PC-9 (cell line): ENCODE results near the gene CCDC68.

Experiments
- EZH2 ChIP-seq: fragments of 200-600 bp; sonication (generic); IDR thresholded peaks from 2 replicates; pipeline ENCODE4 v1.8.0; 2017; ENCODE audit warnings: antibody characterized with exemption, low read depth
- TF ChIP-seq, protein P1 (sequence below): fragments of 200-600 bp; sonication (generic); conservative IDR thresholded peaks from 2 replicates; pipeline ENCODE4 v1.6.1; 2017; ENCODE audit warnings: mixed run types, antibody characterized with exemption, mild to moderate bottlenecking, moderate library complexity

DNA sequence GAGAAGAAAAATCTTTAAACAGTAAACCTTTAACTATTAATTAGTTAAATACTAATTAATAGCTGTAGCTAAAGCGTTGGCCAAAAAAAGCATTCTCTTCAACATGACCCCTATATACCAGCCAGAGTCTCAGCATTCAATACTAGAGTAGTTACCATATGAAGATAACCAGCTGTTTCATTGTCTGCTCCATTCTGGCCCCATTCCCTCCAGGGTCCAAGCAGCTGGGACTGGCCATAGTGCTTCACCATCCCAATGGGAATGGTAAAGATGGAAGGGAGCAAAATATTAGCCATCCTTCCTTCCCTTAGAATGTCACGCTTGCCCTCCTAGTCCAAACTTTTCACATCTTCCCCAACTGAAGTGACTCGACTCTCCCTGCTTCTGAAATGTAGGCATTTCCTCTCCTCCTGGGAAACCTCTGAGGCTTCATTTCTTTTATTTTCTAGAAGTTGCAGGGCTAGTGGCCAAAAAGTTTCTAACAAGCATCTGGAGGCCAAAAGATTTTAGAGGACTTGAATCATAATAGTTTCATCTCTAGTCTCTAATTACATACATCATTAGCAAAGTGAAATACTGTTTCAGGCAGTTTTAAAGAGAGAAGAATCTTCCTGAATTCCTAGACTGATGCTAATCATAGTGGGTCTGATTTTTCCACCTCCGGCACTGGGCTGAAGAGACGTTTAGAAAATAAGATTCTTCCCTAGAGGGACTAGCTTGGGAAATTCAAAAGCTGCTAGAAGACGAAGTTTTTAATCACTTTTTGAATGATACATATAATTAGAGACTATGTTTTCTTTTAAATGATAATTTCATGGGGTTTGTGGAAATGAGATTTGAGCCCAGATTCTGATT is 52.7 kb downstream of the CCDC68 start:
- TF ChIP-seq, protein P1, sequence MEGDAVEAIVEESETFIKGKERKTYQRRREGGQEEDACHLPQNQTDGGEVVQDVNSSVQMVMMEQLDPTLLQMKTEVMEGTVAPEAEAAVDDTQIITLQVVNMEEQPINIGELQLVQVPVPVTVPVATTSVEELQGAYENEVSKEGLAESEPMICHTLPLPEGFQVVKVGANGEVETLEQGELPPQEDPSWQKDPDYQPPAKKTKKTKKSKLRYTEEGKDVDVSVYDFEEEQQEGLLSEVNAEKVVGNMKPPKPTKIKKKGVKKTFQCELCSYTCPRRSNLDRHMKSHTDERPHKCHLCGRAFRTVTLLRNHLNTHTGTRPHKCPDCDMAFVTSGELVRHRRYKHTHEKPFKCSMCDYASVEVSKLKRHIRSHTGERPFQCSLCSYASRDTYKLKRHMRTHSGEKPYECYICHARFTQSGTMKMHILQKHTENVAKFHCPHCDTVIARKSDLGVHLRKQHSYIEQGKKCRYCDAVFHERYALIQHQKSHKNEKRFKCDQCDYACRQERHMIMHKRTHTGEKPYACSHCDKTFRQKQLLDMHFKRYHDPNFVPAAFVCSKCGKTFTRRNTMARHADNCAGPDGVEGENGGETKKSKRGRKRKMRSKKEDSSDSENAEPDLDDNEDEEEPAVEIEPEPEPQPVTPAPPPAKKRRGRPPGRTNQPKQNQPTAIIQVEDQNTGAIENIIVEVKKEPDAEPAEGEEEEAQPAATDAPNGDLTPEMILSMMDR = no peak
- no peak for TF ChIP-seq EZH2
